Stimulated activated CD8-positive, alpha-beta memory T cell treated with anti-CD3 and anti-CD28 coated beads, Interleukin-7, amount 100 ng/mL, for 1 hour (primary cell): Measurements from ENCODE around the gene STAT5B.
"Not testable (repeated sequence)": the region's sequence is repeated elsewhere in the genome, so short reads cannot be mapped to it uniquely, and the experiment has no call there.

ENCODE experiments used
- DNase-seq, 2 donors: peaks; one replicate each; pipeline ENCODE4 v3.0.0-alpha.2; 2020; ENCODE audit warnings: low read depth in 2 of 2

STAT5B gene

GRCh38 chr17:42306385-42306667, 30.1 kb upstream of the STAT5B start:
- no peak for DNase-seq

DNA sequence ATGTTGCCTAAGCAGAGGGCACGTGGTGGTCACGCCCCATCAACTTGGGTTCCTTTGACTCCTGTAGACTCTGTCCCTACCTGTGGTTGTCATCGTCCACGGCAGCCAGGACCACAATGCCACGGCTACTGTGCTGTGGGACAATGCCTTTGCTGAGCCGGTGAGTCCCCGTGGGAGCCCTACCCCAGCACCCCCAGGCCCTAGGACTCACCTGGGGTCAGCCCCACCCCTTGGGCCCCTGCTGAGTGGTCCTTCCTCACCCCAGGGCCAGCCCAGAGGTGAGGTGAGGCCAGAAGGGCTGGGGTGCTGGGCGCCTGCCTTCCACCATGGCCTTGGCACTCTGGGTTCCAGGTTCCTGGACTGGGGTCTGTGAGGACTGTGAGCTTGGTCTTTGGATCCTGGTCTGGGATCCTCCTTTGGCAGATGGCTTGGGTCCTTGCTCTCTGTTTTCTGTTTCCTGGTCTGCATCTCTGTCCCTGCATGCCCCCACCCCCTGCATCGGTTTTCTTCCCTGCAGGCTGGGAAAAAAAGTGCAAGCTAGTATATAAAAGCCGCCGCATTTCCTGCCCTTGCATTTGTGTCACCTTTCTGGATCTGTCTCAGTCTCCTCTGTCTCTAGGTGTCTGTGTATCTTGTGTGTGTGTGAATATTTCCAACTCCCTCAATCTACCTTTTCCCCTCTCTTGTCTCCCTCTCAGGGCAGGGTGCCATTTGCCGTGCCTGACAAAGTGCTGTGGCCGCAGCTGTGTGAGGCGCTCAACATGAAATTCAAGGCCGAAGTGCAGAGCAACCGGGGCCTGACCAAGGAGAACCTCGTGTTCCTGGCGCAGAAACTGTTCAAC, 29.6 kb upstream of the STAT5B start:
- DNase-seq, result no peak

- DNase-seq, result not testable (repeated sequence)
Observed at GRCh38 chr17:42305031-42305330, 28.8 kb upstream of the STAT5B start.

DNA sequence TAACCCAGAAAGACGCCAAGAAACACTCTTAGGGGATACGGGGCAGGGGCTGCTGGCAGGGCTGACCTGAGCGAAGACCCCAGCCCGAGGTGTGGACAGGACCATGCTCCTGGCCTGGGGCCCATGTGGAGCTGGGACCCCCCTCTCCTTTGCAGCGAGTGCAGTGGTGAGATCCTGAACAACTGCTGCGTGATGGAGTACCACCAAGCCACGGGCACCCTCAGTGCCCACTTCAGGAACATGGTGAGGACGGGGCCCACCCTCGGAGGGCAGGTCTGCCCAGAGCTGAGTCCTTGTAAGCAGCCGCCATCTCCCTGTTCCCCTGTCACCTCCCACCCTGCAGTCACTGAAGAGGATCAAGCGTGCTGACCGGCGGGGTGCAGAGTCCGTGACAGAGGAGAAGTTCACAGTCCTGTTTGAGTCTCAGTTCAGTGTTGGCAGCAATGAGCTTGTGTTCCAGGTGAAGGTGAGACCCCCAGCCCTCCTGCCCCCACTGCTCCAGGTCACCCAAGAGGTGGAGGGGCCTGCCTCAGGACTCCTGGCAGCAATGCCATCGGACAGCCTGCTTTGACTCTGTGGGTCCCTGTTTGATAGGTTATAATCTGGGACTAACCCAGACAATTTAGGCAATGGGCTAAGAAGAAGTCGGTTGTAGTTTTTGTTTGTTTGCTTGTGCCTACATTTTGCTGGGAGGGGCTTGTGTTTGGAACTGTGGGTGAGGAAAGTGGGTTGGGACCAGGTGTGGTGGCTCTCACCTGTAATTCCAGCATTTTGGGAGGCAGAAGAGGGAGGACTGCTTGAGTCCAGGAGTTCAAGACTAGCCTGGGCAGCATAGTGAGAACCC, 28.2 kb upstream of the STAT5B start:
- DNase-seq, result no peak

GRCh38 chr17:42303694-42304093, 27.5 kb upstream of the STAT5B start:
- DNase-seq, result no peak

DNA sequence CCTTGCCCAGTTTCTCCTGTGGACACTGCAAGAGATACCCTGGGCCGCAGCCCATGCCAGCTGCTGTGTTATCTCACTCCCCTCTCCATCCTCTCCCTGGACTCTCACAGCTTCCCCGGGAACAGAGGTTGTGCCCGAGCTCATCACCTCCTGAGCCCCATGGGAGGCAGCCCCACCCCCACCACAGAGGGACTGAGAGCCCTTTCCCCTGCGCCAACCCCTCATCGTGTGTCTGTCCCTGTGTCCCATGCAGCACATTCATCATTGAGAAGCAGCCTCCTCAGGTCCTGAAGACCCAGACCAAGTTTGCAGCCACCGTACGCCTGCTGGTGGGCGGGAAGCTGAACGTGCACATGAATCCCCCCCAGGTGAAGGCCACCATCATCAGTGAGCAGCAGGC, 24.8 kb upstream of the STAT5B start:
- DNase-seq, result no peak

GRCh38 chr17:42299913-42300312, 23.7 kb upstream of the STAT5B start:
- DNase-seq, result not testable (repeated sequence)

- not testable (repeated sequence) for DNase-seq
Observed at GRCh38 chr17:42299361-42299760, 23.2 kb upstream of the STAT5B start.

GRCh38 chr17:42297775-42298174, 21.6 kb upstream of the STAT5B start:
- not testable (repeated sequence) for DNase-seq

GRCh38 chr17:42296012-42296411, 19.8 kb upstream of the STAT5B start:
- no peak for DNase-seq

- DNase-seq, result no peak
Observed at GRCh38 chr17:42294469-42295398, 18.5 kb upstream of the STAT5B start.

DNA sequence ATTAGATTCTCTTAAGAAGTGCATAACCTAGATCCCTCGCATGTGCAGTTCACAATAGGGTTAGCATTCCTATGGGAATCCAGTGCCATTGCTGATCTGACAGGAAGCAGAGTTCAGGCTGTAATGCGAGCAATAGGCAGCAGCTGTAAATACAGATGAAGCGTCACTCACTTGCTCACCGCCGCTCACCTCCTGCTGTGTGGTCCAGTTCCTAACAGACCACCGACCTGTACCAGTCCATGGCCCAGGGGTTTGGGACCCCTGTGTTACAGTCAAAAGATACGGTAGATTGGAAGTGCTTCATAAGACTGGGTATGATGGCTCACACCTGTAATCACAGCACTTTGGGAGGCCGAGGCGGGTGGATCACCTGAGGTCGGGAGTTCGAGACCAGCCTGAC, 14.9 kb upstream of the STAT5B start:
- no peak for DNase-seq

DNA sequence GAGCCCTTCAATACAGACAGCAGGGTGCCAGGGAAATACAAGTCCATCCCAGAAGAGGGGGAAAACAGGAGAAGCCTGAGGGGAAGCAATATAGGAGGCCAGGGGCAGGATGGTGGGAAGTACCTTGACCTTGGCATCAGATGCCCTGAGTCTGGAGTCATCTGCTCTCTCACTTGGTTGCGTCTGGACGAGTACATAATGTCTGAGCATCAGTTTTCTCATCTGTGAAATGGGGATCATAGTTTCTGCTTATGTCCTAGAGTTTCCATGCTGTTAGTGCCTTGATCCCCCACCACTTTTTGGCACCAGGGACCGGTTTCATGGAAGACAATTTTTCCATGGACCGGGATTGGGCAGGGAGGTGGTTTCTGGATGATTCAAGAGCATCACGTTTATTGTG, 14.4 kb upstream of the STAT5B start:
- DNase-seq, result no peak

- DNase-seq, result no peak
Observed at GRCh38 chr17:42289611-42290181, 13.5 kb upstream of the STAT5B start.

GRCh38 chr17:42288803-42289610, 12.8 kb upstream of the STAT5B start:
- DNase-seq, result peak in 1 of 2 donors; percentile 14

DNA sequence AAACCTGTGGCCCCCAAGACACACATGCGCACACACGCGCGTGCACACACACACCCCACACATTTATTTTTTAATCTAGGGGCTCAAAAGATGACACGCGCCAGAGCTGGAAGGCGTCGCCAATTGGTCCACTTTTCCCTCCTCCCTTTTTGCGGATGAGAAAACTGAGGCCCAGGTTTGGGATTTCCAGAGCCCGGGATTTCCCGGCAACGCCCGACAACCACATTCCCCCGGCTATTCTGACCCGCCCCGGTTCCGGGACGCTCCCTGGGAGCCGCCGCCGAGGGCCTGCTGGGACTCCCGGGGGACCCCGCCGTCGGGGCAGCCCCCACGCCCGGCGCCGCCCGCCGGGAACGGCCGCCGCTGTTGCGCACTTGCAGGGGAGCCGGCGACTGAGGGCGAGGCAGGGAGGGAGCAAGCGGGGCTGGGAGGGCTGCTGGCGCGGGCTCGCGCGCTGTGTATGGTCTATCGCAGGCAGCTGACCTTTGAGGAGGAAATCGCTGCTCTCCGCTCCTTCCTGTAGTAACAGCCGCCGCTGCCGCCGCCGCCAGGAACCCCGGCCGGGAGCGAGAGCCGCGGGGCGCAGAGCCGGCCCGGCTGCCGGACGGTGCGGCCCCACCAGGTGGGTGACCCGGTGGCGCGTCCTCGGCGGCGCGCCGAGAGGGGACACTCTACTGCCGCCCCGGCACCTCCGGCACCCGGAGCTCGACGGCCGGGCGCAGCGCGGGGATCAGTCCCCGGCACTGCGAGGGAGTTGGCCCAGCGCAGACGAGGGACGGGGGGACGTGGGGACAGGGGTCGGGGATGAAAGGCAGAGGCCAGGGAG, 12.0 kb upstream of the STAT5B start, which contains the start of gene STAT5A:
Gene STAT5A, plus strand, starts transcription at position 522 of the 826 bp plus-strand sequence. CDS start 914 bp downstream, outside the sequence.
- DNase-seq, result peak; percentile 55 to 56

GRCh38 chr17:42287305-42287976, 11.2 kb upstream of the STAT5B start:
- no peak for DNase-seq

DNA sequence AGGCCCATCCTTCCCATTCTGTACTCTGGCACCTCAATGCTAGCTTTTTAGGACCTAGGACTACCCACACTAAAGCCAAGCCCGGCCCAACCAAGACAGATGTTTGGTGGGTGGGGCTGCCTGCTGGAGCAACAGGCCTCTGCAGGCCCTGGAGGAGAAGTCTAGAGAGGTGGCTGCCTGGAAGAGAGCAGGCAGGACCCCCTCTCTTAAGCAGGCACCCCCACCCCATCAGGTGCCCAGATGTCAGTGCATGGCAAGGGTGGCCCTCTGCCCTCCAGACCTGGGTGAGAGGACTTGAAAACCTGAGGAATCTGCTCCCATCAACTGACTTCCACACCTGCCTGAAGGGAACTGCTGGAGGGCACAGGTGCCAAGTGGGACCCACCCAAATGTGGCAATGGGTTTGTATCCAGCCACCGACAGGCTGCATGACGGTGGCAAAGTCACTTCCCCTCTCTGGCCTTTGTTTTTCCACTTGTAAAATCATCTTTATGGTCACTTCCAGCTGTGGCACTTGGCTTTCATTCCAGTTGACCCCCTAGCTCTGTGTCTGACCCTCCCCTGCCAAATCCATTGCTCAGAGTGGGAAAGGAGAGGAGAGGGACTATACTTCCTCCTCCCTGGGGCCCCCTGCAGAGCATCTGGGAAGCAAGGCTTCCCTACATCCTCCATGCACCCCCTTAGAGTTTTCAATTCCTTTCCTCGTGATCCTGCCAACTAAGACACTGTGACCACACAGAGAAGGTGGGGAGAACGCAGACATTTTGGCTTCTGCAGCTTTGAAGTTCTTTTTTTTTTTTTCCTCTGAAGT, 10.4 kb upstream of the STAT5B start:
- no peak for DNase-seq
